ENCODE results near the gene RAD51B. TPM values are rescaled to one million over a fixed set of nuclear protein-coding genes. Genes with fewer than 3 reads are reported as not detected.

Gene RAD51B
- total RNA-seq, 1 experiment from 2014 or later: 10.8 TPM

GRCh38 chr14:68439676-68440075 is 620.1 kb downstream of the RAD51B start:
- no peak overlapping the region for H3K9ac ChIP-seq (ENCODE audit: low read length)
- peaks cover 17% of the 10 kb centered on the region for H3K4me1 ChIP-seq (ENCODE audit: insufficient read depth, low read length)
- H3K27ac ChIP-seq (ENCODE audit: low read length): no peak overlapping the region
- TF ChIP-seq EZH2 (IDR thresholded peaks at IDR 0.05; ENCODE audit: low read length, unreplicated experiment) (no peak), EZH2phosphoT487 (IDR thresholded peaks at IDR 0.05; ENCODE audit: borderline replicate concordance, low read length) (no peak)
- TF ChIP-seq, protein P1, sequence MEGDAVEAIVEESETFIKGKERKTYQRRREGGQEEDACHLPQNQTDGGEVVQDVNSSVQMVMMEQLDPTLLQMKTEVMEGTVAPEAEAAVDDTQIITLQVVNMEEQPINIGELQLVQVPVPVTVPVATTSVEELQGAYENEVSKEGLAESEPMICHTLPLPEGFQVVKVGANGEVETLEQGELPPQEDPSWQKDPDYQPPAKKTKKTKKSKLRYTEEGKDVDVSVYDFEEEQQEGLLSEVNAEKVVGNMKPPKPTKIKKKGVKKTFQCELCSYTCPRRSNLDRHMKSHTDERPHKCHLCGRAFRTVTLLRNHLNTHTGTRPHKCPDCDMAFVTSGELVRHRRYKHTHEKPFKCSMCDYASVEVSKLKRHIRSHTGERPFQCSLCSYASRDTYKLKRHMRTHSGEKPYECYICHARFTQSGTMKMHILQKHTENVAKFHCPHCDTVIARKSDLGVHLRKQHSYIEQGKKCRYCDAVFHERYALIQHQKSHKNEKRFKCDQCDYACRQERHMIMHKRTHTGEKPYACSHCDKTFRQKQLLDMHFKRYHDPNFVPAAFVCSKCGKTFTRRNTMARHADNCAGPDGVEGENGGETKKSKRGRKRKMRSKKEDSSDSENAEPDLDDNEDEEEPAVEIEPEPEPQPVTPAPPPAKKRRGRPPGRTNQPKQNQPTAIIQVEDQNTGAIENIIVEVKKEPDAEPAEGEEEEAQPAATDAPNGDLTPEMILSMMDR (conservative IDR thresholded peaks at IDR 0.05; ENCODE audit: low read depth, low read length): no peak
- H3K4me2 ChIP-seq (ENCODE audit: low read length): no peak overlapping the region
- DNase-seq (no peak), ATAC-seq (no peak)
- H3K79me2 ChIP-seq (ENCODE audit: low read length): no peaks in the 10 kb centered on the region
- no peaks in the 10 kb centered on the region for H3K36me3 ChIP-seq (ENCODE audit: low read depth, low read length)
- H3K4me3 ChIP-seq (ENCODE audit: low read length): no peak overlapping the region
- H3K27me3 ChIP-seq (ENCODE audit: low read length): no peaks in the 10 kb centered on the region
- H2AFZ ChIP-seq (ENCODE audit: low read length): no peak overlapping the region
- no TSS peak for BruUV-seq (replicated peaks)
- H4K20me1 ChIP-seq (ENCODE audit: low read length): no peaks in the 10 kb centered on the region
- CTCF ChIA-PET: no interaction called here
- no peaks in the 10 kb centered on the region for H3K9me2 ChIP-seq (replicated peaks; ENCODE audit: low read length)
- no peaks in the 10 kb centered on the region for H3K9me3 ChIP-seq (ENCODE audit: low read length)
- no peaks in the 10 kb centered on the region for H3F3A ChIP-seq (ENCODE audit: low read length, unreplicated experiment)
- POLR2A ChIA-PET (ENCODE audit: unreplicated experiment): interaction anchor here (0.6 kb wide), 1 partner anchor 344 kb away, joined by 3 read pairs; no protein-coding TSS in a partner anchor
- intact Hi-C loops (cut with micrococcal nuclease): loop anchor here (1.0 to 2.0 kb wide), 10 partner anchors 12 to 349 kb away; no protein-coding TSS in a partner anchor

DNA sequence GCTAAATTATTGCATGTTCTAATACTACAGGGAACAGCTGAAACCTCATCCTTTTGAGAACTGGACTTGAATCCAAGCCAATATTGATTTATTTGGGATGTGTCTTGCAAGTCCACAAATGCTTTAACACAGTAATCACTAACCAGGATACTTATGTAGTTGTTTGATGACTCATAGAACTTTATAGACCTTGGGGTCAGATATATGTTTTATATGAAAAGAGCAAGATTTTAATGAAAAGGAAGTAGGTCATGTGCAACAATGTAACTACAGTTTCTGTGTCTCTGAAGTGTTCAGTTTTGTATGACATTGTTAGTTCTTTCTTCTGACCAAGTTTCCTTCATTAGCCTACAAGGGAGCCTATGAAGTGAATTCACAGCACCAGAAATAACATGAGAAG is 621.2 kb downstream of the RAD51B start:
- Histone ChIP-seq H3K27me3 (ENCODE audit: low read length) (no peaks in the 10 kb centered on the region), H3K4me2 (ENCODE audit: low read length) (0 out of 2 replicates have a peak overlapping the region, but pooled peaks have one; percentile 42), H3K27ac (ENCODE audit: low read length) (peak overlapping the region; percentile 65), H3F3A (ENCODE audit: low read length, unreplicated experiment) (no peaks in the 10 kb centered on the region), H3K36me3 (ENCODE audit: low read depth, low read length) (no peaks in the 10 kb centered on the region), H3K4me1 (ENCODE audit: insufficient read depth, low read length) (peaks cover 23% of the 10 kb centered on the region), H3K79me2 (ENCODE audit: low read length) (no peaks in the 10 kb centered on the region), H3K4me3 (ENCODE audit: low read length) (no peak overlapping the region), H2AFZ (ENCODE audit: low read length) (no peak overlapping the region), H3K9ac (ENCODE audit: low read length) (no peak overlapping the region), H4K20me1 (ENCODE audit: low read length) (no peaks in the 10 kb centered on the region), H3K9me2 (replicated peaks; ENCODE audit: low read length) (no peaks in the 10 kb centered on the region), H3K9me3 (ENCODE audit: low read length) (no peaks in the 10 kb centered on the region)
- intact Hi-C loops (cut with micrococcal nuclease): loop anchor here (1.0 to 2.0 kb wide), 10 partner anchors 14 to 348 kb away; no protein-coding TSS in a partner anchor
- TF ChIP-seq, protein P1 (conservative IDR thresholded peaks at IDR 0.05; ENCODE audit: low read depth, low read length): no peak
- TF ChIP-seq EZH2 (IDR thresholded peaks at IDR 0.05; ENCODE audit: low read length, unreplicated experiment) (no peak), EZH2phosphoT487 (IDR thresholded peaks at IDR 0.05; ENCODE audit: borderline replicate concordance, low read length) (no peak)
- POLR2A ChIA-PET (ENCODE audit: unreplicated experiment): no interaction called here
- CTCF ChIA-PET: no interaction called here
- BruUV-seq (replicated peaks): no TSS peak
- ATAC-seq: peak; percentile 91
- DNase-seq: peak; percentile 96

DNA sequence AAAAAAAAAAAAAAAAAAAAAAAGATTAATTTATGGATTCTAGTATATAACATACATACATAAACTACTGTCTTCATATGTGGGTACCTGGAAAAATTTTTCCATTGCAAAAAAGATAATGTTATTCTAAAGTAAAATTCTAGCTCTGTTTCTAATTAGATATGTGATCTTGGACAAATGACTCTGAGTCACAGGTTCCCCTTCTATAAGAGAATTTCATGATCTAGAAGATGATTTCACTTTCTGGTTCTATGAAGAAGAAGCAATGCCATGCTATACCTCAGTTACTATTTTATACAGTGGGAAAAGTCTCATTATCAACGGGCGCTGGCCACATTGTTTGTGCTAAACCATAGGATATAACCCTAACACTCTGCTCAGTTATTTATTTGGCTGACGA is 622.0 kb downstream of the RAD51B start:
- no peak overlapping the region for H3K9ac ChIP-seq (ENCODE audit: low read length)
- no TSS peak for BruUV-seq (replicated peaks)
- H3K4me3 ChIP-seq (ENCODE audit: low read length): no peak overlapping the region
- H3F3A ChIP-seq (ENCODE audit: low read length, unreplicated experiment): no peaks in the 10 kb centered on the region
- ChIA-PET POLR2A (ENCODE audit: unreplicated experiment) (no interaction called here), CTCF (no interaction called here)
- no peak overlapping the region for H2AFZ ChIP-seq (ENCODE audit: low read length)
- intact Hi-C loops (cut with micrococcal nuclease): loop anchor here (2.0 kb wide), 7 partner anchors 17 to 347 kb away; no protein-coding TSS in a partner anchor
- no peaks in the 10 kb centered on the region for H3K9me2 ChIP-seq (replicated peaks; ENCODE audit: low read length)
- ATAC-seq (no peak), DNase-seq (no peak)
- no peaks in the 10 kb centered on the region for H3K27me3 ChIP-seq (ENCODE audit: low read length)
- H3K79me2 ChIP-seq (ENCODE audit: low read length): no peaks in the 10 kb centered on the region
- no peak overlapping the region for H3K4me2 ChIP-seq (ENCODE audit: low read length)
- H3K9me3 ChIP-seq (ENCODE audit: low read length): no peaks in the 10 kb centered on the region
- H3K4me1 ChIP-seq (ENCODE audit: insufficient read depth, low read length): peaks cover 25% of the 10 kb centered on the region
- no peaks in the 10 kb centered on the region for H4K20me1 ChIP-seq (ENCODE audit: low read length)
- H3K36me3 ChIP-seq (ENCODE audit: low read depth, low read length): no peaks in the 10 kb centered on the region
- TF ChIP-seq EZH2 (IDR thresholded peaks at IDR 0.05; ENCODE audit: low read length, unreplicated experiment) (no peak), EZH2phosphoT487 (IDR thresholded peaks at IDR 0.05; ENCODE audit: borderline replicate concordance, low read length) (no peak)
- TF ChIP-seq, protein P1 (conservative IDR thresholded peaks at IDR 0.05; ENCODE audit: low read depth, low read length): no peak
- no peak overlapping the region for H3K27ac ChIP-seq (ENCODE audit: low read length)

Data from PC-3 (cell line).